IPS-20b (cell line): ENCODE results near the gene YBEY.
"Not testable (repeated sequence)": the region's sequence is repeated elsewhere in the genome, so short reads cannot be mapped to it uniquely, and the experiment has no call there.

ENCODE experiments used
- H3K27ac ChIP-seq: one replicate; pipeline ENCODE4 v1.5.1; 2013; ENCODE audit warnings: low read length
- H3K27me3 ChIP-seq: 2 replicates; pipeline ENCODE4 v1.6.1; 2013; ENCODE audit warnings: mild to moderate bottlenecking, low read length, inconsistent platforms; ENCODE audit not compliant: insufficient read depth
- H3K36me3 ChIP-seq: 2 replicates; pipeline ENCODE4 v1.6.1; 2013; ENCODE audit warnings: low read depth, mild to moderate bottlenecking, inconsistent platforms, low read length, moderate library complexity; ENCODE audit not compliant: insufficient read depth
- H3K4me1 ChIP-seq: 2 replicates; pipeline ENCODE4 v1.6.1; 2013; ENCODE audit warnings: mild to moderate bottlenecking, control low read depth, inconsistent platforms, low read length, moderate library complexity; ENCODE audit not compliant: insufficient read depth
- H3K4me3 ChIP-seq: 2 replicates; pipeline ENCODE4 v1.5.1; 2013; ENCODE audit warnings: mild to moderate bottlenecking, low read length, inconsistent platforms
- H3K9ac ChIP-seq: 2 replicates; pipeline ENCODE4 v1.6.1; 2013; ENCODE audit warnings: low read depth, mild to moderate bottlenecking, inconsistent platforms, low read length, moderate library complexity
- H3K9me3 ChIP-seq: 2 replicates; pipeline ENCODE4 v1.6.1; 2013; ENCODE audit warnings: mild to moderate bottlenecking, low read depth, low read length, inconsistent platforms; ENCODE audit not compliant: insufficient read depth

The YBEY gene

GRCh38 chr21:46294647-46295176, 8.6 kb downstream of the YBEY start:
- Histone ChIP-seq H3K27ac (no peak overlapping the region), H3K4me1 (no peaks in the 10 kb centered on the region), H3K36me3 (peaks cover 23% of the 10 kb centered on the region), H3K9me3 (no peaks in the 10 kb centered on the region), H3K27me3 (no peaks in the 10 kb centered on the region), H3K4me3 (no peak overlapping the region), H3K9ac (no peak overlapping the region)

GRCh38 chr21:46295177-46295770, 9.1 kb downstream of the YBEY start:
- Histone ChIP-seq H3K9ac (no peak overlapping the region), H3K27ac (no peak overlapping the region), H3K9me3 (no peaks in the 10 kb centered on the region), H3K27me3 (no peaks in the 10 kb centered on the region), H3K36me3 (peaks cover 24% of the 10 kb centered on the region), H3K4me1 (no peaks in the 10 kb centered on the region), H3K4me3 (no peak overlapping the region)

GRCh38 chr21:46295996-46296752, 10.0 kb downstream of the YBEY start:
- Histone ChIP-seq H3K27me3 (no peaks in the 10 kb centered on the region), H3K27ac (no peak overlapping the region), H3K4me3 (no peak overlapping the region), H3K9me3 (no peaks in the 10 kb centered on the region), H3K9ac (no peak overlapping the region), H3K36me3 (peaks cover 32% of the 10 kb centered on the region), H3K4me1 (no peaks in the 10 kb centered on the region)

- Histone ChIP-seq H3K9ac (no peak overlapping the region), H3K36me3 (peaks cover 26% of the 10 kb centered on the region), H3K27me3 (no peaks in the 10 kb centered on the region), H3K27ac (no peak overlapping the region), H3K9me3 (no peaks in the 10 kb centered on the region), H3K4me3 (peak overlapping the region; percentile 22; the same call in 1 of the 2 replicates), H3K4me1 (no peaks in the 10 kb centered on the region)
Observed at GRCh38 chr21:46297338-46298271, 11.5 kb downstream of the YBEY start.

GRCh38 chr21:46299167-46299566, 13.0 kb downstream of the YBEY start:
- no peak overlapping the region for H3K9ac ChIP-seq
- H3K4me3 ChIP-seq = no peak overlapping the region
- H3K27ac ChIP-seq = no peak overlapping the region
- H3K27me3 ChIP-seq = no peaks in the 10 kb centered on the region
- H3K9me3 ChIP-seq = no peaks in the 10 kb centered on the region
- peaks cover 27% of the 10 kb centered on the region for H3K36me3 ChIP-seq
- no peaks in the 10 kb centered on the region for H3K4me1 ChIP-seq

- Histone ChIP-seq H3K9ac (no peak overlapping the region), H3K36me3 (peaks cover 36% of the 10 kb centered on the region), H3K9me3 (no peaks in the 10 kb centered on the region), H3K4me3 (no peak overlapping the region), H3K4me1 (no peaks in the 10 kb centered on the region), H3K27me3 (no peaks in the 10 kb centered on the region), H3K27ac (no peak overlapping the region)
Observed at GRCh38 chr21:46301759-46302158, 15.6 kb downstream of the YBEY start.

GRCh38 chr21:46304437-46304836, 18.3 kb downstream of the YBEY start:
- peaks cover 47% of the 10 kb centered on the region for H3K36me3 ChIP-seq
- no peaks in the 10 kb centered on the region for H3K9me3 ChIP-seq
- no peak overlapping the region for H3K9ac ChIP-seq
- no peaks in the 10 kb centered on the region for H3K4me1 ChIP-seq
- H3K27me3 ChIP-seq = no peaks in the 10 kb centered on the region
- no peak overlapping the region for H3K27ac ChIP-seq
- no peak overlapping the region for H3K4me3 ChIP-seq

- Histone ChIP-seq H3K9ac (no peak overlapping the region), H3K27me3 (no peaks in the 10 kb centered on the region), H3K4me3 (no peak overlapping the region), H3K9me3 (no peaks in the 10 kb centered on the region), H3K27ac (no peak overlapping the region), H3K36me3 (peaks cover 42% of the 10 kb centered on the region), H3K4me1 (no peaks in the 10 kb centered on the region)
Observed at GRCh38 chr21:46304955-46305354, 18.8 kb downstream of the YBEY start.

- H3K9me3 ChIP-seq = no peaks in the 10 kb centered on the region
- H3K27ac ChIP-seq = no peak overlapping the region
- peaks cover 30% of the 10 kb centered on the region for H3K36me3 ChIP-seq
- no peaks in the 10 kb centered on the region for H3K4me1 ChIP-seq
- no peaks in the 10 kb centered on the region for H3K27me3 ChIP-seq
- no peak overlapping the region for H3K9ac ChIP-seq
- H3K4me3 ChIP-seq = no peak overlapping the region
Observed at GRCh38 chr21:46307625-46308024, 21.5 kb downstream of the YBEY start.

- H3K27ac ChIP-seq = no peak overlapping the region
- no peaks in the 10 kb centered on the region for H3K27me3 ChIP-seq
- peaks cover 38% of the 10 kb centered on the region for H3K36me3 ChIP-seq
- no peaks in the 10 kb centered on the region for H3K4me1 ChIP-seq
- H3K9me3 ChIP-seq = no peaks in the 10 kb centered on the region
- no peak overlapping the region for H3K9ac ChIP-seq
- no peak overlapping the region for H3K4me3 ChIP-seq
Observed at GRCh38 chr21:46308431-46308830, 22.3 kb downstream of the YBEY start.

- H3K27me3 ChIP-seq, H3K4me1 ChIP-seq, H3K9ac ChIP-seq, H3K27ac ChIP-seq, H3K4me3 ChIP-seq, H3K9me3 ChIP-seq: not testable (repeated sequence)
- peaks cover 32% of the 10 kb centered on the region for H3K36me3 ChIP-seq
Observed at GRCh38 chr21:46310260-46310659, 24.1 kb downstream of the YBEY start.
